GM23248 (cell line): ENCODE results near the gene ADO.

Experiments used
- EZH2 ChIP-seq: fragments of 200-600 bp; sonication (generic); IDR thresholded peaks from 2 replicates; pipeline ENCODE4 v1.6.1; 2018; ENCODE audit warnings: antibody characterized with exemption, mild to moderate bottlenecking; ENCODE audit not compliant: insufficient read depth, poor library complexity, severe bottlenecking
- EZH2phosphoT487 ChIP-seq: fragments of 200-600 bp; sonication (generic); IDR thresholded peaks from 2 replicates; pipeline ENCODE4 v1.6.1; 2018; ENCODE audit warnings: antibody characterized with exemption, moderate library complexity, mild to moderate bottlenecking, low read depth; ENCODE audit not compliant: insufficient read depth

DNA sequence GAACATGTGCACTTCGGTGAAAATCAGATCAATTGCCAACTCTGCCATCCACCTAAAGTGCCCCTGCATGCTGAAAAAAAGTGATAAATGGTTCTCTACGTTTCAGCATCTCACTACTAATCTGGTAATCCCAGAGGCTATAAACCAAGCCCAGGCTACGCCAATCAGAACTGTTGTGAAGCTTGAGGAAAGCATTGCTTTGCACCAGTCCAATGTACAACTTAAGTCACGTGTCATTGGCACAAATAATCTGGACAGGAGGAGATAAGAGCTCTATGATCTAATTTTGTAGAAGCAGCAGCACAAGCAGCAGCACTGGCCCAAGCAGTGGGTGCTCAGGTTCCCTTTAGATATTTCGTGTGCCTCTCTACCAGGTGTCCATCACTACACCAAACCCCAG is 16.1 kb downstream of the ADO start:
- TF ChIP-seq EZH2 (no peak), EZH2phosphoT487 (no peak)
